NT2/D1 (cell line): ENCODE measurements around the gene ANKAR.

Experiments used
- SUZ12 ChIP-seq: IDR thresholded peaks from 2 replicates; pipeline ENCODE4 v1.6.1; 2011; ENCODE audit not compliant: insufficient read length, insufficient read depth; ENCODE audit errors: extremely low read depth
- YY1 ChIP-seq: IDR thresholded peaks from 2 replicates; pipeline ENCODE4 v1.6.1; 2011; ENCODE audit not compliant: insufficient read length, insufficient read depth
- ZNF274 ChIP-seq: IDR thresholded peaks from 2 replicates; pipeline ENCODE4 v1.6.1; 2011; ENCODE audit warnings: mild to moderate bottlenecking, low read depth, low read length

- TF ChIP-seq ZNF274, result no peak
- no peak for TF ChIP-seq SUZ12
- no peak for TF ChIP-seq YY1
These were observed 26.2 kb downstream of the ANKAR start for GRCh38 chr2:189700681-189701080.
